ENCODE data around the gene DEXI. TPM values are rescaled to one million over a fixed set of nuclear protein-coding genes. Genes with fewer than 3 reads are reported as not detected.

DEXI gene
- total RNA-seq (2022; extraction: Qiagen RNA extraction) = 37.6 to 47.3 TPM (median 46.4 TPM) in 5 replicates

DNA sequence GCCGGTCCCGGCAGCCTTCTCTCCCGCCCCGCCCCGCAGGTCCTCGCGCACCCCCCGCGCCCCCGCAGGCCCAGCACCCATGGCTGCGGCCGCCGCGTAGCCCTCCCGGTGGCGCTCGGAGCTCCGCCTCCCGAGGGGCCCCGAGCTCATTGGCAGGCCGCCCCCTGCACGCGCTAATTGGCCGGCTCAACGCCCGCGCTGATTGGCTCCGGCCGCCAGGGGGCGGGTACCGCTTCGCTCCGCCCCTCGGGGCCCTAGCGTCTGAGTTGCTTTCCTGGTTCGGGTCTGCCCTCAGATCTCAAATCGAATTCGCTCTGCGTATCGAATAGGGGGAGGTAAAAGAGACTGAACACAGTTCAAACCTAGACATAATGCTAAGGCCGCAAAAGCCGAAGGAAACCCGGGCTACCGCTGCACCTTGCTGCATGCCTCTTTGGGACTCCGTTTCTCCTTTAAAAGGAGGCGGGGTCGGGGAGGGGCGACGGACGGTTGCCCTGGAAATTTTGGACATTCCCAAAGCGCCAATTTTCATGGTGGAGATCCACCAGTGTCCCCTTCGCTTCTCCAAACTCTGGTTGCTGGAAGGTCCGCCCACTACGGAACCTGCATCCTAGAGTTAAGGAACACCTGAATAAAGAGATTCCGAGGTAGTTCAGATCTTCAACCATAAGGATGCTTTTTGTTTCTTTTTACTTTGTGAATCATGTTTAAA, at the start of gene DEXI:
Gene DEXI (minus strand): TSS at position 117 of the 712 bp plus-strand sequence. CDS start 463 bp downstream, outside the sequence.

DNA sequence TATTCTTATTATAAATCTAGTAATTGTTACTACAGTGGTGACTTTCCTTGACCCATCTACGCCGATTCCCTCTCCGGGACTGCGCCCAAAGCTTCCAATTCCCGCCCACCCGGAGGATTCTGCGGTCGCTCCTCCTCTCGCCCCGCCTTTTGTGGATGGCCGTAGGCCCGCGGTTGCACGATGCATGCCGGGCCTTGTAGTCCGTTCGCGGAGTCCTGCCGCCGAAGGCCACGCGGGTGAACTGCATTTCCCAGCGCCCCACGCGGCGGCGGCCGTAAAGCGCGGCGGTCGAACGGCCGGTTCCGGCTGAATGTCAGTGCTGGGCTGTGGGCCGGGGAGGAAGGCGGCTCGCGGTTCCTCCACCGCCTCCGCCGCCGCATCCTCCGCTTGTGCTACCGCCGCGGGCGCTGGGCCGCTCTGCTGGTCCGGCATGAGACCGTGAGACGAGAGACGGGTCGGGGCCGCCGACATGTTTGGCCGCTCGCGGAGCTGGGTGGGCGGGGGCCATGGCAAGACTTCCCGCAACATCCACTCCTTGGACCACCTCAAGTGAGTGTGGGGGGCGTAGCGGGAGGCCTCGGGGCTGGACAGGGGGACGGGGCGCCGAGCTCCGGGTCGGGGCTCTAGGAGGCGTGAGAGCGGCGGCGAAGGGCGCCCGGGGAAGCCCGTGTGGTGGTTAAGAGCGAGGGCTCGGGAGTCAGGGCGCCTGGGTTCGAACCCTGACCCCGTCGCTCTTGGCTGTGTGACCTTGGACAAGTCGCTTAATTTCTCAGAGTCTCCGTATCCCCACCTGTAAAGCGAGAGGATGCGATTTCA, 2.2 kb upstream of the DEXI start, which contains the start of gene CLEC16A:
Gene CLEC16A (plus strand): TSS at position 316 of the 816 bp plus-strand sequence. CDS start 154 bp downstream, at position 470.

Other genes with a start within 250 kb of the DEXI start
- gene TEKT5, start 247.5 kb downstream of the DEXI start, total RNA-seq (2022; extraction: Qiagen RNA extraction) = 0.18 TPM in 1 of 5 replicates, not detected in the others
- 46.1 to 54.0 TPM (median 46.8 TPM) in 5 replicates for gene NUBP1, start 198.6 kb downstream of the DEXI start, total RNA-seq (2022; extraction: Qiagen RNA extraction)
- 0.08 to 0.29 TPM (median 0.17 TPM) in 4 of 5 replicates, not detected in the other for gene TVP23A, start 123.7 kb downstream of the DEXI start, total RNA-seq (2022; extraction: Qiagen RNA extraction)
- 0.07 to 0.28 TPM (median 0.08 TPM) in 5 replicates for gene CIITA, start 65.3 kb downstream of the DEXI start, total RNA-seq (2022; extraction: Qiagen RNA extraction)
- 9.3 to 11.5 TPM (median 10.2 TPM) in 5 replicates for gene CLEC16A, start 2.1 kb upstream of the DEXI start, total RNA-seq (2022; extraction: Qiagen RNA extraction)